GM18873 (cell line): ENCODE results near the gene ADRA2B.
"Not testable (repeated sequence)": the region's sequence is repeated elsewhere in the genome, so short reads cannot be mapped to it uniquely, and the experiment has no call there.

Source experiments
- ATAC-seq: cut with Tn5 transposase; IDR thresholded peaks from one replicate; pipeline ENCODE4 v1.9.1; 2021; ENCODE audit warnings: mild to moderate bottlenecking, moderate library complexity, moderate number of reproducible peaks; ENCODE audit not compliant: unreplicated experiment, low FRiP score

Gene ADRA2B

DNA sequence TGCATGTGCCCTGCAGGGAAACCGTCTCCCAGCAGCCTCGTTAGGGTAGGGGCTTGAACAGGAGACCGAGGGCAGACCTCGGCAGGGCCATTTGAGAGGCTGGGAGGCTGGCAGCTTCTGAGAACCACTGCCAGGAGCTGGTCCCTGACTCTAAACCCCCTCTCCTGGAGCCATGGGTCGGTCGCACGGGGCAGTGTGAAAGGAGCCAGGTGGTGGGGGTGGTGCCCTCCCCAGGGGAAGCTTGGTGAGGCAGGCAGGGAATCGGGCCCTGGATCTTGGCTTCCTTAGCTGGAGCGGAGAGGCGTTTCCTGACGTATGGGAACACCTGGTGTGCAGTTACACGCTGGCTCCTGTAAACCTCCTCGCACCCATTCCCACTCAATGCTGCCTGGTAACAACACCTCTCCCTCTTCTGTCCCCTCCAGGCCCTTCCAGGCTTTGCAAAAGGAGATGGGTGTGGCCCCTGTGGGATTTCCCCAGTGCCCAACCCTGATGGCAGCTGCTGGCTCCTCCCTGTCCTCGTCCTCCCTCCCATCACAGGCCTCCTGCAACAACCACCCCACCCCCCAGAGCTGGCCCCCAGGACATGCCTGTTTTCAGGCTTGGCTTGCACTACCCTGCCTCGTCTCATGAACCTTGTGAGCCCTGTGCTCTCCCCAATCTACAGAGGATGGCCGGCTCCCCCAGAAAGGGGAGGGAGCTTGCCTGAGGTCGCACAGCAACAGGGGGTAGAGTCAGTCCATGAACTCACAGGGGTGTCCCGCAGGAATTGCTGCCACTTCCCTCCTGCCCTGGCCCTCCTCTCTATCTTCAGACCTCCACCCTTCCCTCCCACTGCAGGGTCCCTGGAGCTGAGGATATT, 24.4 kb downstream of the ADRA2B start:
- ATAC-seq, result no peak

DNA sequence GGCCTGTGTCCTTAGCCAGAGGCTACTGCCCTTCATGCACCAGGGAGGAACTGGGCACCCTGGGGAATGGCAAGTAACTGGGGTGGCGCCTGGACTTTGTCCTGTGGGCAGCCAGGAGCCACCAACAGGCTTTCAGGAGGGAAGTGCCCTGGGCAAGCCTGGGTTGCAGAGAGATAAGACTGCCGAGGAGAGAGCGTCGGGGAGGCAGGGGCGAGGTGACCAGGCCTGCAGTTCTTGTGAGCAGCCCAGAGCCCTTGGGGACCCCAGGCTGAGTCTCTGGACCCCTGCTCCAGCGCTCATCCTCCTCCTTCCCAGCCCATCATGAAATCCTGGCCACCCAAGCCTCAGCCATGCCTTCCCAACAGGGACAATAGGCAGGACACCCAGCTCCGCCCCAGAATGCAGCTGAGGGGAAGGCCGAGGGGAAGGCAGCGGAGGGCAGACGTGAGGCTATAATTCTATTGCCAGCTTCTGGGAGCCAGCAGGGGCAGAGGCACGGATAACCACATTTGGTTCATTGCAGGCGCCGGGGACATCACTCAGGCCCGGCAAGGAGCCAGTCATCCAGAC, 25.1 kb downstream of the ADRA2B start:
- ATAC-seq, result no peak

DNA sequence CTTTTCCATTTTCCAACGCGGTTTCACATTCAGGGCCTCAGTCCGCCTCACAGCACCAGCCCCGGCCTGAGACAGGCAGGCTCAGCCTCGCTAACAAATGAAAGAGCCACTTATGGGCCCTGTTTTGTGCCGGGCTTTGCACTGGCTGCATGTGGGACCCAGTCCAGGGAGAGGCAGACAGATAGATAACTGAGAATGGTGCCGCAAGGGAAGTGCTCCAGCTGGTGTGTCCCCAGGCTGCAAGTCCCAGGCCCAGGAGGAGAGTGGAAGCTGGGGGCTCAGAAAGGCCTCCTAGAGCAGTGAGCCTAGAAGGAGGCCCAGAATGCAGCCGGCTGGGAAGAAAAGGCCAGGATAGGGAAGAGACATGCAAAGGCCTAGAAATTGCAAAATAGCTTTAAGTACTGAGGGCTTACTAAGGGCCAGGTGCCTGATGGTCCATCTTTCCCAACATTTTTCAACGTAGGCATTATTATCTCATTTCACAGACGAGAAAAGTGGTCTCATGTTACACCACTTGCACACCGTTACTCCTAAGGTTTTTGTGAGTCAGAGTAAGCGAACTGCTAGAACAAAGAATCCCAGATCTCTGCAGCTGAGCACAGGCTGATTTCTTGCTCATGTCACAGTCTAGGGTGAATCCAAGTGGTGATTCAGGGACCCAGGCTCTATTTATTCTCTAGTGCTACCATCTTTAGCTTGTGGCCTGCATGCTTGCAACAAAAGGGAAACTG, 26.0 kb downstream of the ADRA2B start:
- no peak for ATAC-seq

DNA sequence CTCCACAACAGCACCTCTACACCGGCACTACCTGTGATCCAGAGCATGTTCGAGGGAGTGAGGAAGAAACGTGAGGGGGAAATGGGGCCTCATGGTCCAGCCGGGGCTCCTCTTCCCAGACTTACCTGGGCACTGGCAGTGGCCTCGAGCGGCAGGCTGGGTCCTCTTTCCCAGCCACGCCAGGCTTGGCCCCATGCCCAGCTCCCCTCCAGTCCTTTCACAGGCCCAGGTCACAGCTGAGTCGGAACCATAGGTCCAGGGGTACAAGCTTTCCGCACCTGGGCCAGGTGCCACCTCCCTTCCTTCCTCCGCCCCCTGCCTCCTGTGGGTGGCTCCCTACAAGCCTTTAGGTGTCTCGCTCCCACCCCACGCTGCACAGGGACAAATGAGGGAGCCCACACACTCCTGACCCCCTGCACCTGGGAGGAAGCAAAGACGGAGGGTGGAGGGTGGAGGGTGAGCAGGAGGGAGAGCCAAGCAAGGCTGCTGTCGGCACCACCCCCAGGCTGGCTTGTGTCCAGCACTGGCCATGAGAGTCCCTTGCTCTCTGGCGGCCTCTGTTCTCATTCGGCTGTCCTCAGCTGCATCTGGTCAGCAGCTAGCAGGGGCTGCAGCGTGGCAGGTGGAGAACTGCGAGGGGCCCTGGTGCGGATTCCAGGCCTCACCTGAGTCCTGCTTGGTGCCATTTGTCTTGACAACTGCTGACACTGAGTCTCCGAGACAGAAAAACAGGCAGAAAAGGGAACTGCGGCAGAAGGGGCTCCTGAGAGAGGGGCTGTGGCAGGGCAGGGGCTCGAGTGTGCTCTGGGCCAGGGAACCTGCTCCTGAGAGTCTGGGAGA, 26.8 kb downstream of the ADRA2B start:
- ATAC-seq, result no peak

DNA sequence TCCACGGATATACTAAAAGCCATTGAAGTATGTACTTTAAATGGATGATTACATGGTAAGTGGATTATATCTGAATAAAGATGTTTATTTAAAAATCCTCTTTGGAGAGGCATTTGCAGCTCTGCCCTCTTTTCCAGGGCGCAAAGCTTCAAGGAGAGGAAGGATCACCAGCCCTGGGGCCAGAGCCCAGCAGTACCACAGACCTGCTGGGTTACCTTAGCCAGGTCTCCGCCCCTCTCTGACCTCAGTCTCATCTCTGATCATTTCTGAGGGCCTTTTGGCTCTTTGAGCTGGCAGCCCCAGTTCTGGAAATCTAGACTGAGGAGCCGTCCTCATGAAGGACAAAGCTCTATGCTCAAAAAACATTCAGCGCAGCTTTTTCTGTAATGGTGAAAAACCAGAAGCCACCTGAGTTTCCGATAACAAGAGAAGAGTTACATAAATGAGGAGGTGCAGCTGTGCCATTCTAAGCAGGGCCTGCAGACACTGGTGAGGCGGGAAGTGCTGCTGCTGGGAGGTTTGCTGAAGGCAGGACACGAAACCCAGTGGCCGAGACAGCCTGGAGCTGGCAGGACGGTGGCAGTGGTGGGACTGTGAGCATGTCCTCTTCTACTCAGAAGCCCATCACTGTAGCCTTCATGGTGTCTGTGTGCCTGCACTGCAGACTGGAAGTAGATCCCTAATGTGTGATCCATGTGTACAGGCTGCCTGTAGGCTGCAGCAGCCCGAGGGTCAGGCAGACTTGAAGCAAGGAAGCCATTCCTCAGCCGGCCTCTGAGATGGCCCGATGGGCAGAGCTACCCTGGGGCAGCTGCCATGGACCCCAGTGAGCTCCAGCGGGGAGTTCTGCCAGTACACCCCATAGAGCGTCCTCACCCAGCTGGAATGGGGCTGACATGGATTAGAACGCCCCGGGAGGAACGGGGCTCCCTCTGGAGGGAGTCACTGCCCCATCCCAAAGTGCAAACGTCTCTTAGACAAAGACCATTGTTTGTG, 27.7 kb downstream of the ADRA2B start:
- ATAC-seq, result no peak

DNA sequence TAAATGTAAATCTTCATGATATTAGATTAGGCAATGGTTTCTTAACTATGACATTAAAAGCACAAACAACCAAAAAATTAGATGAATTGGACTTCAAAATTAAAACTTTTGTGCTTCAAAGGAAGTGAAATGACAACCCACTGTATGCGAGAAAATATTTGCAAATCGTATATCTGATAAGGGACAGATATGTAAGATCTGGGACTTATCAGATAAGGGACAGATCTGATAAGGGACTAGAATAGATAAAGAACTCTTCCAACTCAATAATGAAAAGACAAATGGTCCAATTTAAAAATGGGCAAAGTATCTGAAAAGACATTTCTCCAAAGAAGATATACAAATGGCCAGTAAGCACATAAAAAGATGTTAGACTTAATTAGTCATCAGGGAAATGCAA, 29.2 kb downstream of the ADRA2B start:
- ATAC-seq, result no peak

DNA sequence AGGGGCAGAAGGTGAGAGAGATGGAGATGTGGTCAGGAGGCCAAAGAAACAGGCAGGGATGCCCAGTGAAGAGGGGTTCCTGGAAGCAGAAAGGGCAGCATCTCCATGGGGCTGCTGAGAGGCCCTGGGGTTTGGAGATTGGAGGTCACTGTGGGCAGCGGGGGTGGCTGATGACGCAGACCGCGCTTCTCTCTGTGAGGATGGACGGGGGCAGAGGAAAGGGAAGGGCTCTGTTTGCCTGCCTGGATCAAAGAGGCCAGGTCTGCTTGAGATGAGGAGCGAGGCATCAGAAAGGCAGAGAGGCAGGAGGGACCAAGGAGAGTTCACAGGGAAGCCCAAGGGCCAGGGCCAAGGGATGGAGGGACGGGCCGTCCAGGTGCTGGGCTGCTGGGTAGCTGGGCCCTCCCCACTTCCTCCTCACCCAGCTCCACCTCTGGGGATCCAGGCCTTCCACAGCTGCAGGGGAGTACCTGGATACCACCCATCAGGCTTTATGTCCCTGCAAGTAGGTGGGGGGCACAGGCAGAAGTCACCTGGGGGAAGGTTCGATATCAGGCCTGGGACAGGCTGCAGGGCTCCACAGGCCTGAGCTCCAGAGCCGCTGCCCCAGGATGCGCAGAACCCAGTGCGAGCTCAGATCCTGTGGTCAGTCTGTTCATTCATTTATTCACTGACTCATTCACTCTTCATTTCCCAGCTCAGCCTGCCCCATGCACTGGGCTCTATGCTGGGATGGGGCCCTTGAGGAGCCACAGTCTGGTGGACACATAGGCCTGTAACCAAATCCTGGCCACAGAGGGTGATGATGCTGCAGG, 30.6 kb downstream of the ADRA2B start:
- no peak for ATAC-seq

DNA sequence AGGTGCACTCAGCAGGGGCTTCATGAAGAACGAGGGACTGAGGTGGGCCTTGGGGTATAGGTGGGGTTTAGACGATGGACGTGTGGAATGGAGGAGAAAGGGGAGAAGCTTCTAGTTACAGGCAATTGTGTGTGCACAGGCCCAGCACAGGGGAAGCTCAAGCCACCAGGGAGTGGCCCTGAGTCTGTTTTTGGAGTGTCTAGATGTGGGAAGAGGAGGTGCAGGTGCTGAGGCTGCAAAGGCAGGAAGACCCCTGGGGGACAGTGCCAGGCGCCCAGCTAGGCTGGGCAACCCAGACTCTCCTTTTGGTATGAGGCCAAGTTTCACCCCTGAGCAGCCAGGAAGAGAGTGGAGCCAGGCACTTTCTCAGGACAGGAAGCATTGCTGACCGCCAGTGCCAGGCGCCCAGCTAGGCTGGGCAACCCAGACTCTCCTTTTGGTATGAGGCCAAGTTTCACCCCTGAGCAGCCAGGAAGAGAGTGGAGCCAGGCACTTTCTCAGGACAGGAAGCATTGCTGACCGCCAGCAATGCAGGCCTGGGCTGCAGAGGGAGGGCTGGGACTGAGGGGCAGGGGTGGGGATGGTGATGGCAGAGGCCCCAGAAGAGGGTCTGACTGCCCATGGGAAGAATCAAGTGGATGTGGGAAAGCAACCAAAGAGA, 31.4 kb downstream of the ADRA2B start:
- not testable (repeated sequence) for ATAC-seq

DNA sequence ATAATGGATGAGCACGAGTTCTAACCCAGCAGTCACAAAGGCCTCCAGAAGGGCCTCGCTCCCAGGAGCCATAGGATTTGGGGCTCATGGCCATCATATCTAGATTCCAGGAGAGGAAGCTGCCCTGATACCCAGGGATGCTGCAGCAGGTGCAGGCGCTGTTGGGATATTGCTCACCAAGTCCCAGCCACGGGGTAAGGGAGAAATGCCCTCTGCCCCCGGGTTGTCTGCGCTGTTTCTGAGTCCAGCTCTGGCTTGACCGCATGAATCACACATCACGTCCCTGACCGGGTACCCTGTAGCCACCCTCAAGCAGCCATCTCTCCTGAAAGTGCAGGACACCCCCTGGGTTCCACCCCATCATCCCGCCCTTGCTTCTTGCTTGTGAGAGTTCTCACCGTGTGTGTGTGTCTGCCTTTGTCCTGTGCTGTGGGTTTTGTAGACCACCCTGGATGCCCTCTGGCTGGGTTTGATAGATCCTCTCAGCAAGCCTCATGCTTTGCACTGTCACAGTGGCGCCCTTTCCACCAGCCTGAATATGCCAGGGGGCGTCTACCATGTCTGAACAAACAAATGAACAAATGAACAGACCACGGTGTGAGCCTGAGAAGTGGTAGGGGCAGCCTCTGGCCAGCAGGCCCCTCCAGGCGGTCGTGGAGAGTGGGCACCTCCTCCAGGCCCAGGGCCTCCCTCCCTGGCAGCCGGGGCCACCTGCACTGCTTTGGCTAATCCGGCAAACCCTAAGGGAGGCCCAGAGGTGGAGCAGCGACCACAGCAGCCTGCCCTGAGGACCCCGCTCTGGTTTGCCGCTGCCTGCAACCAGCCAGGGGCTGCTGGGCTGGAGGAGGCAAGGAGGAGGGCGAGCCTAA, 32.1 kb downstream of the ADRA2B start:
- no peak for ATAC-seq

DNA sequence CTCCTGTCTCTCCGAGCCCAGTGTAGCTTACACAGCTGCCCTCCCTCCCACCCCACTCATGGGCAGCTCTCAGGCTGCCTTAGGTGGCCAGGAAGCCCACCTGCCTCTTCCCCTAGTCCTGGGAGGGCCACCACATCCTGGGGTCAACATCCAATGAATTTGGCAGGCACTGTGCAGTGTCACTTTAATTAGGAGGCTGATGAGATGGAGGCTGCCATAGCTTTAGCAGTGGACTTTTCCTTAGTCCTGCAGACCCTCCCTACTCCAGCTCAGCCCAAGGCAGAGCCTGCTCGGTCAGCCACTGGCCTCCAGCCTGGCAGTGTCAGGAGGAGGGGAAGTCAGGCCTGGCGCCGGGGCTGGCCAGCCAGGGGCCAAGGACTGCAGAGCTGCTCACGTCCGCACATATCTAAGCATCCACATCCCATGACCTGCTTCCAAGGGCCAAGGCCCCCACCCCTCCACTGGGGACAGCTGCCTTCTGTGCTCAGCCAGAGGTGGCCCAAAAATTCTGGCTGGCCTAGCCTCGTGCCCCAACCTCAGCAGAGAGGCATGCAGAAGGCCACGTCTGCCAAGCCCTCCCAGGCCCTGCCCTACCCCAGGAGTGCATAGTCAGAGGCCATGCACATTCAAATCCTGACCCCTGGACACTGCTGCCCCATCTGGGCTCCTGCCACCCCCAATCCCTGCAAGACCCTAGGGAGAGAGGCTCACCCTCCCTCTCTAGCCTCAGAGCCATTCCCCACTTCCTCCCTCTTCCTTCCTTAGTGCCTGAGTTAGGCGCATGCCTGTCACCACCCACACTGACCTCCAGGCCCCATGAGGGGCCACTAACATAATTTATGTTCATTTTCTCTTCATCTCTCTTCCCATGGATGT, 33.1 kb downstream of the ADRA2B start:
- no peak for ATAC-seq

DNA sequence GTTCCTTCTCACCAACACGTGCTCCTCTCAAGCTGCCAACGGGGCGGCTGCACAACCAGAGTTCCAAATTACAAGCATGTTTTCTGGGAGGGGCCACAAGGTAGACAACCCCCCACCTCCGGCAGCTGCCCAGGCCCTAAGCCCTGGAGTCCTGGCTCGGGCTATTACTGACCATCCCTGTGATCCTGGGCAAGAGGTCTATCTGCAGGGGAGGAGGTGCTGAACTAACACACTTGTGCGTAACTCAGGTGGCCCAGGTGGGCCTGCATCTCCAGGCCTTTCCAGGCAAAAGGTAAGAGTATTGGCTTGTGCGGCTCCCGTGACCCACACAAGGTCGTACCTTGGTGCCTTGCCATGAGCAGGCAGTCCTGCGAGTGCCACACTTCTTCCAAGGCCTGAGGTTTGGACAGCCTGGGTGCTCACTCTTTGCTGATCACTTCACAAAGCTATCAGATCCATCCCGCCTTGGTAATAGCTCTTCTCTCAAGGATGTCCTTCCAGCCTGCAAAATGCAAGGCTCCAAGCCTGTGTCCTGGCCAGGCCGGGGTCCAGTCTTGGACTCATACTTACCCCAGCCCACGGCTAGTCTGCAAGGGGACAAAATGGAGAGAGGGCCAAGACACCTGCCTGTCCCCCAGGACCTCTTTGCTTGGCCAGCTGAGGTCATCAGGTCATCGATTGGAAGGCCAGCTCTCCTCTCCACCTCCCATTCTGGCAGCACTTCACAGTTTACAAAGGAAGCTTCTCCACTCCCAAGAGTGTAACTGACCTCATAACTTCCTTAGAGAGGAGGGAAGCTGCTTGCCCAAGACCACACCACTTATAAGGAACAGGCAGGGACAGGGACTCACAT, 33.9 kb downstream of the ADRA2B start:
- ATAC-seq, result no peak

DNA sequence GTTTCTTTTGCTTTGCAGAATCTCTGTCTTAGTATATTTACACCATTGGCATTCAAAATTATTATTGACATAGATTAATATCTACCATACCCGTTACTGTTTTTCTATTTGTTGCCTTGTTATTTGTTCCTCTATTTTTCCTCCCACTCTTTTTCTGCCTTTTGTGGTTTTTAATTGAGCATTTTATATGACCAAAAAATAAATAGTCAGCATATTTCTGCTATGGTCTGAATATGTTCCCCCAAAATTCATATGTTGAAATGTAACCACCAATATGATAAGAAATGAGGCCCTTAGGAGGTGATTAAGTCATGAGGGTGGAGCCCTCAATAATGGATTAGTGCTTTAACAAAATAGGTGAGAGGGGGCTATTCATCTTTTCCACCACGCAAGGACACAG, 35.3 kb downstream of the ADRA2B start:
- no peak for ATAC-seq

DNA sequence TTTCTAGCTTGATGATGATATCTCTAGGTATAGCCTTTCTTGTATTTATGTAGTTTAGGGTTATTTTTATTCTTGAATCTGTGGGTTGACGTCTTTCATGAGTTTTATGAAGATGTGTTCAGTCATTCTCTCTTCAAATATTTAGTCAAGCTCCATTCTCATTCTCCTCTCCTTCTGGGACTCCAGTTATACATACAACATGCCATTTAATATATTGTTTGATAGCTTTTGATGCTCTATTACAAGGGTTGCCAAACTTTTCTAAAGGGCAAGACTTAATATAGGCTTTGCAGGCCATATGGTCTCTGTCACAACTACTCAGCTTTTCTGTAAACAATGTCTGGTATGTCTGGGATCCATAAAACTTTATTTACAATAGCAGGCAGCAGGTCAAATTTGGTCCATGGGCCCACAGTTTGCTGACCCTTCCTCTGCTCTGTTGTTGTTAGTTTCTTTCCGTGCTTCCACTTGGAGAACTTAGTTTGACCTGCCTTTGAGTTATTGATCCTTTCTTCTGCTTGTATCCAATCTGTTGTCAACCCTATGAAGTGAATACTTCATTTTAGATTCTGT, 41.1 kb downstream of the ADRA2B start:
- ATAC-seq, result no peak

DNA sequence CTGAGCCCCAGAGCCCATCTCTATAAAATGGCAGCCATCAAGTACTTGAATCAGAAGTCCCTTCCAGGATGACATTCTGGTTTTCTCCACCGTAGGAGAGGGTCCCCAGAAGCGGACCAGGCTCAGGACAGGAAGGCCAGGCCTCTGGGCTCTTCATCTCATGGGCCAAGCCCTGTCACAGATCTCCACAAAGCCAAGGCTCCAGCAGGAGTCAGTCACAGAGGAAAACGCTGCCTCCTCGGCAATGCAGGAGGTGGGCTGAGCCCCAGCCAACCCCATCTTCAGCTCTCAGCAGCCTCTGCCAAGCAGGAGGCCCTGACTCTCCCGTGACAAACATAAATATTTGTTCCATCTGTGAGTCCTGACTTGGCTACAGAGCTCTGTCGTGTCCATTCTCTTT, 42.2 kb downstream of the ADRA2B start:
- no peak for ATAC-seq

DNA sequence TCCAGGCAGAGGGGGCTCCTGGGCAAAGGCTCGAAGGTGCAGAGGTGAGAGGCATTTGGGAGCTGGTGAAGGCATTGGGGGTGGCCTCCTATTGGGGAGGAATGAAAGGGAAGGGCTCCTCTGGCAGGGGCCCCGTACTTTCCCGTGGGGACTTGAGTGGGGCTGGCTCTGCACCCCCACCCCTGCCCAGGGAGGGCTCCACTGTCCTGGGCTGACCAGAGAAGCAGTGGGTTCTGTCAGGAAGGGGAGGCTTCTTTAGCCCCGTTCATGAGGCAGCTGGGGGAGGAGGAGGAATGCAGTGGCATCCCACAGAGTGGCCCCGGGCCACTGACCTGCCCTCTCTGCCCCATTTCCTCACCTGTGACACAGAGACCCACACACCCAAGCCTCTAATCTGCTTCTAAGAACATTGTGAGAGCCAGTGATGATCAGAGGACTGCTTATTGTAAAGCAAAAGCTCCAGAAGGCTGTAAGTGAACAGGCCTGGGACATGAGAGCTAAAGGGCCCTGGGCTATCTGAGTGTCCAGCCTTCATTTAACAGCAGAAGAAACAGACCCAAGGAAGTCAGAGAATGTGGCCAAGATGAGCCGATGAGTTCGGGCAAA, 43.1 kb downstream of the ADRA2B start:
- ATAC-seq, result no peak
